Liver (tissue), 9 donors: ENCODE data around the gene SNAPC2. TPM values are rescaled to one million over a fixed set of nuclear protein-coding genes. Genes with fewer than 3 reads are reported as not detected.

Source experiments
- DNase-seq: peaks from one replicate; pipeline ENCODE4 v3.0.0-alpha.2; 2017; ENCODE audit warnings: low spot score
- H3K27ac ChIP-seq, 2 donors: one replicate each; pipeline ENCODE4 v1.7.0; 2013; ENCODE audit warnings: inconsistent platforms in 2 of 2, low read length in 2 of 2, control low read depth in 1 of 2, low read depth in 1 of 2, mild to moderate bottlenecking in 1 of 2
- H3K27me3 ChIP-seq, 4 donors: one replicate each; pipeline versions ENCODE4 v1.6.1 to v1.7.0; 2013; ENCODE audit warnings: low read length in 3 of 4, inconsistent platforms in 1 of 4, mild to moderate bottlenecking in 1 of 4, moderate library complexity in 1 of 4; ENCODE audit not compliant: control insufficient read depth in 4 of 4, insufficient read depth in 4 of 4
- H3K36me3 ChIP-seq, 4 donors: one replicate each; pipeline versions ENCODE4 v1.6.1 to v1.7.0; 2013; ENCODE audit warnings: low read length in 3 of 4, mild to moderate bottlenecking in 3 of 4, low read depth in 1 of 4, moderate library complexity in 1 of 4; ENCODE audit not compliant: control insufficient read depth in 4 of 4, insufficient read depth in 3 of 4
- H3K4me1 ChIP-seq, 4 donors: one replicate each; pipeline versions ENCODE4 v1.6.1 to v1.7.0; 2013; ENCODE audit warnings: low read length in 3 of 4, mild to moderate bottlenecking in 3 of 4, moderate library complexity in 1 of 4; ENCODE audit not compliant: control insufficient read depth in 4 of 4, insufficient read depth in 4 of 4
- H3K4me3 ChIP-seq, 3 donors: one replicate each; pipeline versions ENCODE4 v1.6.1 to v1.7.0; 2013; ENCODE audit warnings: low read length in 3 of 3, control low read depth in 1 of 3, low read depth in 1 of 3, mild to moderate bottlenecking in 1 of 3
- H3K9ac ChIP-seq, 2 donors: one replicate each; pipeline ENCODE4 v1.7.0; 2013; ENCODE audit warnings: low read length in 2 of 2, mild to moderate bottlenecking in 2 of 2, moderate library complexity in 2 of 2, control low read depth in 1 of 2, low read depth in 1 of 2
- H3K9me3 ChIP-seq, 4 donors: one replicate each; pipeline versions ENCODE4 v1.6.1 to v1.7.0; 2013; ENCODE audit warnings: low read length in 3 of 4; ENCODE audit not compliant: control insufficient read depth in 4 of 4
- ATF3 ChIP-seq: IDR thresholded peaks from 2 replicates; pipeline ENCODE4 v1.6.1; 2016; ENCODE audit warnings: antibody characterized with exemption
- CTCF ChIP-seq: fragments of 150-350 bp; IDR thresholded peaks from 2 replicates; pipeline ENCODE4 v1.5.1; 2017; ENCODE audit warnings: improper control_type of control experiment, low read depth, low read length; ENCODE audit not compliant: missing input control
- FOXA1 ChIP-seq: IDR thresholded peaks from 2 replicates; pipeline ENCODE4 v1.6.1; 2016; ENCODE audit warnings: antibody characterized with exemption
- FOXA2 ChIP-seq: IDR thresholded peaks from 2 replicates; pipeline ENCODE4 v1.6.1; 2016; ENCODE audit warnings: antibody characterized with exemption
- HNF4A ChIP-seq, 2 donors: conservative IDR thresholded peaks; 2 replicates each; pipeline ENCODE4 v1.6.1; 2016; ENCODE audit warnings: antibody characterized with exemption in 2 of 2, mild to moderate bottlenecking in 2 of 2
- JUND ChIP-seq, 2 donors: IDR thresholded peaks; 2 replicates each; pipeline ENCODE4 v1.6.1; 2016; ENCODE audit warnings: antibody characterized with exemption in 2 of 2
- MAX ChIP-seq: IDR thresholded peaks from 2 replicates; pipeline ENCODE4 v1.6.1; 2016; ENCODE audit warnings: antibody characterized with exemption
- RAD21 ChIP-seq, 2 donors: IDR thresholded peaks; 2 replicates each; pipeline ENCODE4 v1.6.1; 2016; ENCODE audit warnings: antibody characterized with exemption in 2 of 2, mild to moderate bottlenecking in 2 of 2
- RXRA ChIP-seq, 2 donors: IDR thresholded peaks; 2 replicates each; pipeline ENCODE4 v1.6.1; 2017 to 2018; ENCODE audit warnings: antibody characterized with exemption in 2 of 2, mild to moderate bottlenecking in 1 of 2
- SP1 ChIP-seq: IDR thresholded peaks from 2 replicates; pipeline ENCODE4 v1.6.1; 2018; ENCODE audit warnings: antibody characterized with exemption, mild to moderate bottlenecking
- YY1 ChIP-seq: IDR thresholded peaks from 2 replicates; pipeline ENCODE4 v1.6.1; 2016; ENCODE audit warnings: antibody characterized with exemption, mild to moderate bottlenecking
- WGBS: extraction: QIAGEN DNeasy Blood & Tissue Kit; methylation state at CpG from one replicate; pipeline ENCODE4 v1.1.7; 2013; 5-methylcytosine and 5-hydroxymethylcytosine counted together
- polyA plus RNA-seq, 2 donors: library from polyadenylated mRNA; stranded (reverse) in 1 of 2; unstranded in 1 of 2; fragments of 200-250 nt in 1 of 2; fragments of >200 nt in 1 of 2; fragmentation: Nextera tagmentation in 1 of 2; extraction: Ambion mirVana in 1 of 2; gene quantifications; one replicate each; pipeline versions ENCODE4 v1.2.1 to v1.2.3, GENCODE V29; 2013 to 2015
- total RNA-seq, 2 donors: library from RNA; depleted of rRNA; stranded (reverse); fragments of >200 nt; gene quantifications; one replicate each; pipeline ENCODE4 v1.2.3, GENCODE V29; 2014
- donor health status: healthy.
- donor health status: healthy.
- donor health status: healthy.
- donor health status: healthy.
- donor health status: healthy.

The SNAPC2 gene
- total and polyA plus RNA-seq, 4 donors: 2.8 to 7.1 (median 3.3) TPM

- Histone ChIP-seq H3K9ac (no peak overlapping the region), H3K36me3 (peaks cover 6 to 47% (median 17%) of the 10 kb centered on the region in 4 donors), H3K9me3 (no peaks in the 10 kb centered on the region), H3K4me3 (no peak overlapping the region), H3K4me1 (peaks cover 3 to 27% (median 20%) of the 10 kb centered on the region in 4 donors), H3K27me3 (no peaks in the 10 kb centered on the region), H3K27ac (no peak overlapping the region)
- 93% methylated on average over 12 of the region's 12 CpGs for WGBS
- TF ChIP-seq FOXA1 (no peak), RAD21 (IDR thresholded peaks at IDR 0.05) (no peak), ATF3 (no peak), CTCF (no peak), MAX (no peak), JUND (IDR thresholded peaks at IDR 0.05) (no peak), FOXA2 (no peak), YY1 (no peak), HNF4A (conservative IDR thresholded peaks at IDR 0.05) (no peak), SP1 (no peak), RXRA (IDR thresholded peaks at IDR 0.05) (no peak)
- DNase-seq: no peak
These were observed 46.0 kb downstream of the SNAPC2 start for GRCh38 chr19:7965921-7966665.

GRCh38 chr19:7968008-7968795 is 48.1 kb downstream of the SNAPC2 start:
- peaks cover 0 to 20% (median 15%) of the 10 kb centered on the region in 4 donors for H3K4me1 ChIP-seq
- no peaks in the 10 kb centered on the region for H3K27me3 ChIP-seq
- no peak overlapping the region for H3K27ac ChIP-seq
- no peaks in the 10 kb centered on the region for H3K9me3 ChIP-seq
- peaks cover 5 to 47% (median 17%) of the 10 kb centered on the region in 4 donors for H3K36me3 ChIP-seq
- no peak overlapping the region for H3K4me3 ChIP-seq
- no peak for TF ChIP-seq ATF3
- no peak for TF ChIP-seq YY1
- no peak for TF ChIP-seq HNF4A (conservative IDR thresholded peaks at IDR 0.05)
- TF ChIP-seq CTCF: no peak
- DNase-seq: no peak
- no peak overlapping the region for H3K9ac ChIP-seq
- 95% methylated on average over 15 of the region's 15 CpGs for WGBS
